Esophagus squamous epithelium (tissue), 5 donors: ENCODE data around the gene UQCC3. TPM values are rescaled to one million over a fixed set of nuclear protein-coding genes. Genes with fewer than 3 reads are reported as not detected.
A peak's percentile ranks its signal among the peaks of the same experiment; 100 is the strongest.
"Not testable (repeated sequence)": the region's sequence is repeated elsewhere in the genome, so short reads cannot be mapped to it uniquely, and the experiment has no call there.

Experiments
- DNase-seq: peaks from one replicate; lab custom pipeline; 2025; lab: John Stamatoyannopoulos, UW
- H3K27ac ChIP-seq, 4 donors: fragments of 200-600 bp; sonication (generic); one replicate each; pipeline ENCODE4 v1.5.1; 2016 to 2019; ENCODE audit warnings: mild to moderate bottlenecking in 1 of 4
- H3K27me3 ChIP-seq, 4 donors: fragments of 200-600 bp; sonication (generic); 1 replicate in 3 of 4; 2 replicates in 1 of 4; pipeline versions ENCODE4 v1.5.1 to v1.6.0; 2017 to 2021; ENCODE audit warnings: antibody characterized with exemption in 1 of 4
- H3K36me3 ChIP-seq, 3 donors: fragments of 200-600 bp; sonication (generic); one replicate each; pipeline ENCODE4 v1.5.1; 2016 to 2019
- H3K4me1 ChIP-seq, 3 donors: fragments of 200-600 bp; sonication (generic); one replicate each; pipeline ENCODE4 v1.5.1; 2017 to 2019
- H3K4me3 ChIP-seq, 4 donors: fragments of 200-600 bp; sonication (generic); 1 replicate in 3 of 4; 2 replicates in 1 of 4; pipeline ENCODE4 v1.5.1; 2016 to 2019; ENCODE audit warnings: mild to moderate bottlenecking in 2 of 4, moderate library complexity in 1 of 4
- H3K9me3 ChIP-seq, 3 donors: fragments of 200-600 bp; sonication (generic); one replicate each; pipeline ENCODE4 v1.5.1; 2016 to 2019
- CTCF ChIP-seq, 6 experiments: fragments of 450-650 bp in 4 of 6; fragments of 200-600 bp in 2 of 6; sonication (generic) in 2 of 6; IDR thresholded peaks; one replicate each; pipeline ENCODE4 v1.5.1; 2016 to 2019; ENCODE audit warnings: antibody characterized with exemption in 6 of 6, mild to moderate bottlenecking in 4 of 6, moderate library complexity in 4 of 6
- POLR2A ChIP-seq, 4 donors: fragments of 450-650 bp; IDR thresholded peaks; one replicate each; pipeline ENCODE4 v1.6.1; 2017; ENCODE audit warnings: antibody characterized with exemption in 4 of 4, mild to moderate bottlenecking in 4 of 4, moderate library complexity in 3 of 4
- WGBS, 2 donors: methylation state at CpG; one replicate each; pipeline ENCODE4 v1.1.5; 2018; 5-methylcytosine and 5-hydroxymethylcytosine counted together
- intact Hi-C: fragments of 100-400 bp; cut with DNase I; formaldehyde crosslinking; loops from one replicate; pipeline ENCODE4 v1.15.0; 2022
- total RNA-seq, 4 donors: library from RNA; depleted of rRNA; stranded (reverse); fragments of >200 nt; gene quantifications; one replicate each; pipeline ENCODE4 v1.1.0, GENCODE V29; 2016
- donor health status: DM: yes; HTN: yes; CAD: no.

The UQCC3 gene
- total RNA-seq, 4 donors from 2014 or later: 10.5 to 17.2 (median 12.2) TPM

DNA sequence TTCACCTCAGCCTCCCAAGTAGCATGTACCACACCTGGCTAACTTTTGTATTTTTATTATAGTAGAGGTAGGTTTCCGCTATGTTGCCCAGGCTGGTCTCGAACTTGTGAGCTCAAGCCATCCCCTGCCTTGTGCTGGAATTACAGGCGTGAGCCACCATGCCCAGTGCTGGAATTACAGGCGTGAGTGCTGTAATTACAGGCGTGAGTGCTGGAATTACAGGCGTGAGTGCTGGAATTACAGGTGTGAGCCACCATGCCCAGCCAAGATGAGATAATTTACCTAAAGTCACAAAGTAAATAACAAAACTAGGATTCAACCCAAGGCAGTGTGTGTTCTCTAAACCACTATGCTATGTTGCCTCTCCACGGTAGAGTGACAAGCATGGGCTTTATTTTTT is 11.0 kb downstream of the UQCC3 start:
- WGBS, 2 donors: 64 to 91% methylated on average over 5 to 7 of the region's 7 CpGs
- H3K27me3 ChIP-seq: peaks cover 0 to 1% (median 0%) of the 10 kb centered on the region in 4 donors
- peaks cover 12 to 37% (median 17%) of the 10 kb centered on the region in 3 donors for H3K4me1 ChIP-seq
- H3K27ac ChIP-seq: no peak overlapping the region
- no peak overlapping the region for H3K4me3 ChIP-seq
- DNase-seq: no peak
- peaks cover 0 to 5% (median 4%) of the 10 kb centered on the region in 3 donors for H3K36me3 ChIP-seq
- no peaks in the 10 kb centered on the region for H3K9me3 ChIP-seq
- intact Hi-C loops: no loop called here
- TF ChIP-seq CTCF (IDR thresholded peaks at IDR 0.05): no peak
- no peak for TF ChIP-seq POLR2A (IDR thresholded peaks at IDR 0.05)

DNA sequence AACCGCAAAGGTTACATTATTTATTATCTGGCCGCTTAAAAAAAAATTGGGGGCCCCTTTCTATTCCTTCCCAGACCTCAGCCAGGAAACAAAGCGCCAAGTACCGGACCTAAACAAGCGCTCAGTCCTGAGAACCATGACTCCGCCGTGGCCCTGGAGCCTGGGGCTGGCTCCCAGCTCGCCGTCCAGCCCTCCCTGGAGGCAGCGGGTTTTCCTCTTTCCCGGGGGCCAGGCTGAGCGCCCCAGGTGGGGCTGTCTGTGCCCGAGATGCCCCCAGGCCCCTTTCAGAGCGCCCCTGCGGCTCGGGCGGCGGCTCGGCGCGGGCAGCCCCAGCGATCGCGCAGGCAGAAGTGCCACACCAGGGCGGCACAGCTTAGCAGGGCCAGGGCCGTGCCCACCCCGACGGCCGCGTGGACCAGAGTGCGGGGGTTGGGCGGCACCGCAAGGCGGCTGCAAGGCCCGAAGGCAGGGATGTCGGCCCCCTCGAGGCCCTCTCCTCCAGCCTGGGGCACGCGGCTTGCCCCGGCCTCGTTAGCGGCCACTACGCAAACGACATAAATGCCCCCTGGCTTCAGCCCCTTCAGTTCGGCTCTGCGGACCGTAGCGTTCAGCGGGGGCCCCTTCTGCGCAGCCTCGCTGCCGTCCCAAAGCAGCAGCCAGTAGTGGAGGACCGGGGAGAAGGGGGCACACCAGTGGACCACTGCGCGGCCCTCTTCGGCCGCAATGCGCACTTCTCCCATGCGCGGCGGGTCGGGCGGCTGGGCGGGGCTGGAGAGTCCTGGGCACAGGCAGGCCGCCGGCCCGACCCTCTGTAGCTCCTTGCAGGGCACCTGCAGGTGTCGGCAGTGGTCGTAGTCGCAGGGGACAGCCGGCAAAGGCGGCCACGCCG is 16.3 kb downstream of the UQCC3 start:
- no peak for DNase-seq
- peak overlapping the region; percentile 19 to 75 (median 62) for H3K27ac ChIP-seq
- peaks cover 0 to 32% (median 8%) of the 10 kb centered on the region in 3 donors for H3K4me1 ChIP-seq
- H3K27me3 ChIP-seq: peaks cover 0 to 10% (median 0%) of the 10 kb centered on the region in 4 donors
- H3K4me3 ChIP-seq: peak overlapping the region in 3 of 4 donors; percentile 26 to 58 (median 36)
- no peaks in the 10 kb centered on the region for H3K9me3 ChIP-seq
- intact Hi-C loops: no loop called here
- no peak for TF ChIP-seq POLR2A (IDR thresholded peaks at IDR 0.05)
- no peak for TF ChIP-seq CTCF (IDR thresholded peaks at IDR 0.05)
- 89 to 95% methylated on average over 3 to 7 of the region's 74 CpGs for WGBS, 2 donors
- H3K36me3 ChIP-seq: peaks cover 8 to 30% (median 9%) of the 10 kb centered on the region in 3 donors

GRCh38 chr11:62688491-62688890 is 17.0 kb downstream of the UQCC3 start:
- H3K27me3 ChIP-seq: peaks cover 0 to 10% (median 0%) of the 10 kb centered on the region in 4 donors
- no peak for TF ChIP-seq POLR2A (IDR thresholded peaks at IDR 0.05)
- peak overlapping the region in 3 of 4 donors; percentile 55 to 75 (median 70) for H3K27ac ChIP-seq
- H3K36me3 ChIP-seq: peaks cover 8 to 35% (median 9%) of the 10 kb centered on the region in 3 donors
- H3K9me3 ChIP-seq: no peaks in the 10 kb centered on the region
- 30 to 31% methylated on average over 1 of the region's 1 CpG for WGBS, 2 donors
- intact Hi-C loops: no loop called here
- no peak for DNase-seq
- peak overlapping the region in 3 of 4 donors; percentile 26 to 58 (median 36) for H3K4me3 ChIP-seq
- H3K4me1 ChIP-seq: peaks cover 0 to 40% (median 8%) of the 10 kb centered on the region in 3 donors

GRCh38 chr11:62689421-62690183 is 18.1 kb downstream of the UQCC3 start, which contains the start of gene LRRN4CL:
Gene LRRN4CL, minus strand, starts transcription at chr11:62689530. Its CDS starts 1,022 bp downstream, at chr11:62688508.
- Histone ChIP-seq H3K36me3 (peaks cover 8 to 35% (median 9%) of the 10 kb centered on the region in 3 donors), H3K27ac (peak within 1 kb of the TSS; percentile 40 to 87 (median 65)), H3K4me3 (peak within 1 kb of the TSS in 3 of 4 donors; percentile 26 to 58 (median 36)), H3K27me3 (peaks cover 0 to 10% (median 0%) of the 10 kb centered on the region in 4 donors), H3K4me1 (peaks cover 0 to 51% (median 13%) of the 10 kb centered on the region in 3 donors), H3K9me3 (no peaks in the 10 kb centered on the region)
- TF ChIP-seq POLR2A (IDR thresholded peaks at IDR 0.05): peak in 2 of 4 donors; percentile 34 to 43
- no peak for TF ChIP-seq CTCF (IDR thresholded peaks at IDR 0.05)
- whole genome bisulfite sequencing, 2 donors: 29 to 34% methylated on average over 8 to 9 of the region's 11 CpGs
- no peak for DNase-seq
- intact Hi-C loops: no loop called here

- H3K4me3 ChIP-seq, DNase-seq, intact Hi-C loops, H3K9me3 ChIP-seq, H3K27me3 ChIP-seq: not testable (repeated sequence)
- WGBS, 2 donors: 36 to 58% methylated on average over 4 of the region's 4 CpGs
- Histone ChIP-seq H3K27ac (peak overlapping the region in 3 of 4 donors; percentile 3 to 55 (median 25)), H3K36me3 (peaks cover 8 to 47% (median 9%) of the 10 kb centered on the region in 3 donors), H3K4me1 (peaks cover 0 to 45% (median 17%) of the 10 kb centered on the region in 3 donors)
Measured at GRCh38 chr11:62693624-62694023, 22.2 kb downstream of the UQCC3 start.
